NB4 (cell line): Measurements from ENCODE around the gene BBX.

Experiments
- CTCF ChIP-seq: IDR thresholded peaks from one replicate; pipeline ENCODE4 v1.5.1; 2012; ENCODE audit warnings: low read depth, low read length
- MAX ChIP-seq: IDR thresholded peaks from 2 replicates; pipeline ENCODE4 v1.6.1; 2011; ENCODE audit warnings: low read depth, low read length
- POLR2A ChIP-seq: IDR thresholded peaks from 2 replicates; pipeline ENCODE4 v1.6.1; 2011; ENCODE audit warnings: mild to moderate bottlenecking; ENCODE audit not compliant: insufficient read length; ENCODE audit errors: extremely low read depth

GRCh38 chr3:107542665-107543064 lies 19.9 kb downstream of the BBX start:
- TF ChIP-seq CTCF (no peak), POLR2A (no peak), MAX (no peak)
